HUES6 (cell line): ENCODE measurements around the gene CEBPB.

Source experiments
- H3K27ac ChIP-seq: 2 replicates; pipeline ENCODE4 v1.7.0; 2013; ENCODE audit warnings: low read depth, mild to moderate bottlenecking, low read length, inconsistent platforms
- H3K27me3 ChIP-seq: 2 replicates; pipeline ENCODE4 v1.6.1; 2013; ENCODE audit warnings: low read length; ENCODE audit not compliant: control insufficient read depth, insufficient read depth
- H3K36me3 ChIP-seq: 2 replicates; pipeline ENCODE4 v1.6.1; 2013; ENCODE audit warnings: low read length; ENCODE audit not compliant: control insufficient read depth, insufficient read depth
- H3K4me1 ChIP-seq: 2 replicates; pipeline ENCODE4 v1.6.1; 2013; ENCODE audit warnings: low read length; ENCODE audit not compliant: control insufficient read depth, insufficient read depth
- H3K4me3 ChIP-seq: 2 replicates; pipeline ENCODE4 v1.5.1; 2013; ENCODE audit warnings: low read depth, low read length
- H3K9ac ChIP-seq: one replicate; pipeline ENCODE4 v1.6.1; 2013; ENCODE audit warnings: mild to moderate bottlenecking, low read length
- H3K9me3 ChIP-seq: 2 replicates; pipeline ENCODE4 v1.6.1; 2013; ENCODE audit warnings: low read depth, low read length; ENCODE audit not compliant: control insufficient read depth, insufficient read depth

Gene CEBPB

DNA sequence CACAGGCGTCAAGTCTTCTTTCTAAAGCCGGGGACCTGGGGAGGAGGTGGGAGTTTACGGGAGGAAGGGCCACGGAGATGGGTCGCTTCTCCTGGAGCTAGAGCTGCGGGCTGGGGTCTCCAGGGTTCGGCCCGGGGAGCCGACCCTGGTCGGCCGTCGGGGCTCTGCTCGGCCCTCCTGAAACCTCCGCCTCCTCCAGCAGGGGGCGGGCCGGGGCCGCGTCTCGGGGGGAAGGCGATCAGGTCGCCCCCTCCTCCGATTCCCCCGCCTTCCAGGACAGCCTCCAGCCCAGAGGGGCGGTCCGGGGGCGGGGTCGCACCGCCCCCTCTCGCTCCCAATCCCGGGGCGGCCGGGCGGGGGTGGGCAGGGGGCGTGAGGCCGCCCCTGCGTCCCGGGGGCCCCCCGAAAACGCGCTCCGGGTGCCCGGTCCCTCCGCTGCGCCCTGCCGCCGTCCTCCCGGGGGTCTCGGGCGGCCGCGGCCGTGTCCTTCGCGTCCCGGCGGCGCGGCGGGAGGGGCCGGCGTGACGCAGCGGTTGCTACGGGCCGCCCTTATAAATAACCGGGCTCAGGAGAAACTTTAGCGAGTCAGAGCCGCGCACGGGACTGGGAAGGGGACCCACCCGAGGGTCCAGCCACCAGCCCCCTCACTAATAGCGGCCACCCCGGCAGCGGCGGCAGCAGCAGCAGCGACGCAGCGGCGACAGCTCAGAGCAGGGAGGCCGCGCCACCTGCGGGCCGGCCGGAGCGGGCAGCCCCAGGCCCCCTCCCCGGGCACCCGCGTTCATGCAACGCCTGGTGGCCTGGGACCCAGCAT, at the start of gene CEBPB:
CEBPB (plus strand) TSS at position 580 of the 814 bp plus-strand sequence; CDS start at position 784, 204 bp downstream.
- Histone ChIP-seq H3K4me3 (peak within 1 kb of the TSS; percentile 98), H3K36me3 (no peaks in the 10 kb centered on the region), H3K27ac (peak within 1 kb of the TSS; percentile 69; the same call in 1 of the 2 replicates), H3K9me3 (no peaks in the 10 kb centered on the region), H3K9ac (peak within 1 kb of the TSS; percentile 99), H3K4me1 (peaks cover 49% of the 10 kb centered on the region), H3K27me3 (0 out of 2 replicates have a peak, but pooled peaks cover 2% of the 10 kb centered on the region)

DNA sequence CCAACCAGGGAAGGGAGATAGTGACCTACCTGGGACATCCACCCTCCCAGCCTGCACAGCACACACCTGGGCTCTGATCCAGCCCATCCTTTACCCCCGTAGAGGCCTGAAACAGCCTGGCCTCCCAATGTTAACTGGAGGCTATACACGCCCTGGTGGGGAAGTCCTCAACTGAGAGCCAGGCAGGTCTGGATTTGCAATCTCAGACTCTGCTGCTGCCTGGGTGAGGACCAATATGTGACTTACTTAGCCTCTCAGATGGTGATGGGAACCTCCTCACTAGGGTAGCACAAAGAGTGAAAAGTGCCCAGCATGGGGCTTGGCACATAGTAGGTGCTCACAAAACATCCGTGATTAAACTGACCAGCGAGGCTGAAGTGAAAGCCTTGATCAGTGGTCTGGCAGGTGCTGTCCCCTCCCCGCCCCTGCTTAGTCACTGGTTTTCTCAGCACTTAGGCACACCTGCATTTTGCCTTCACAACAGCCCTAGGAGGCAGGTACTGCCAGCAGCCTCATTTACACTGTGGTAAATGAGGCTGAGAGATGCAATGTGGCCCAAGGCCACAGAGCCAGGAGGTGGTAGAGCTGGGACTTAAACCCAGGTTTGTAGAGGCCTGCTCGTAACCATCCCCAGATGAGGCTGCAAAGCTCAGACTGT, 49.5 kb upstream of the CEBPB start:
- Histone ChIP-seq H3K27me3 (no peaks in the 10 kb centered on the region), H3K9me3 (no peaks in the 10 kb centered on the region), H3K27ac (no peak overlapping the region), H3K4me3 (no peak overlapping the region), H3K4me1 (peaks cover 23% of the 10 kb centered on the region), H3K36me3 (peaks cover 48% of the 10 kb centered on the region), H3K9ac (no peak overlapping the region)

DNA sequence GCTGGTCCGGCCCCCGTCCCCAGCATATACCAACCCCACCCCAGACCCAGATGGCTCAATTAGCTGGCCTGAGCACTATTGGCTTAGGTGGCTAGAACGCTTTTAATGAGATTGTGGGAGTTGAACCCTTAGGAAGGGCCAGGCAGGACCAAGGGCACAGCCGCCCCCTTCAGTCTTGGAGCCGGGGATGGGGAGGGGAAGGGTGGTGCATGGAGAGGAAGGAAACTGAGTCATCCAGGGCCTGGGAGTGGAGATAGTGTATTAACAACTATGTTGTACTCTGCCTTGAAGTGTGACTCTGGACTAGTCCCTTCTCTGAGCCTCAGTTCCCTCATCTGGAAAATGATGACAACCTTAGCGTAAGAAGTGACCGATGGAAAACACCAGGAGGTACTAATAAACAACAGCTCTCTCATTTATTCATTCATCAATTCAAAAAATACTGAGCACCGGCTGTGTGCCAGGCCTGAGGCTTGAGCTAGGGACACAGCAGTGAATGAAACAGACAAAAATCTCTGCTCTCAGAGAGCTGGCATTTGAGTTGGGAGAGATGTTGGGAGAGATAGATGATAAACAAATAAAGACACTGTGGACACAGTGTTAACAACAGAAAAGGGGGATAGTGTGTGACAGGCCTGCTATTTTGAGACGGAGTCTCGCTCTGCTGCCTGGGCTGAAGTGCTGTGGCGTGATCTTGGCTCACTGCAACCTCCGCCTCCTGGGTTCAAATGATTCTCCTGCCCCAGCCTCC, 48.6 kb upstream of the CEBPB start:
- Histone ChIP-seq H3K27ac (no peak overlapping the region), H3K36me3 (peaks cover 50% of the 10 kb centered on the region), H3K4me1 (peaks cover 31% of the 10 kb centered on the region), H3K4me3 (no peak overlapping the region), H3K9me3 (no peaks in the 10 kb centered on the region), H3K9ac (no peak overlapping the region), H3K27me3 (no peaks in the 10 kb centered on the region)

DNA sequence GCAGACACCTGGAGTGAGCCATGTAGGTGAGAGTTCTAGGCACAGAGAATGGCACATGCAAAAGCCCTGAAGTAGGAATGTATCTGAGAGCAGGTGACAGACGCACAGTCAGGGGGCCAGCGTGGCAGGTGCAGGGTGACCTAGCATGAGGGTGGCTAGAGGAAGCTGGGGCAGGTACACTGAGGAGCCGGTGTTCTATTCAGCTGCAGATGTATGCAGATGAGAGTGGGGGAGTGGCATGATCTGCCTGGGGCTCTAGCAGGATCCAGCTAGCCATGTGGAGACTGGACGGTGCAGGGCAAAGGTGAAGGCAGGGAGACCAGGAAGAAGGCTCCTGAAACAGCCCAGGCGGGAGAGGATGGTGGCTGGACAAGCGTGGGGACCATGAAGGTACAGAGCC, 47.8 kb upstream of the CEBPB start:
- Histone ChIP-seq H3K9me3 (no peaks in the 10 kb centered on the region), H3K4me1 (peaks cover 37% of the 10 kb centered on the region), H3K36me3 (peaks cover 48% of the 10 kb centered on the region), H3K4me3 (peak overlapping the region; percentile 11; the same call in 1 of the 2 replicates), H3K27ac (no peak overlapping the region), H3K27me3 (no peaks in the 10 kb centered on the region), H3K9ac (no peak overlapping the region)

DNA sequence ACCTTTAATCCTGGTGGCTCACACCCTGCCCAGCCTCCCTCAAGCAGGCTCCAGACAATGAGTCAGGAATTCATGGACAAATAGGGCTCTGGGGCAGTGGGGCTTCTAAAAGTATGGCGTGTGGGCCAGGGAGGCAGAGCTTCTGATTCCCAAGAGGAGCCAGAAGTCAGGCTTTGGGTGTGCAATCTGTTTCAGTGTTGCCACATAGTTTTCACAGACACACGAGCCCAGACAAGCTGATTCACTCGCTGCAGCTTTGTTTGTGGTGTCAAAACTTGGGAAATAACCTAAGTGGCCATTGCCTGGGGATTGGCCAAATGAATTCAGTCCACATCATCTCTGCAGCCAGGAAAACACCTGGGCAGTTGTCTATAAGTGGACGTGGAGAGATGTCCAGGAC, 46.3 kb upstream of the CEBPB start:
- peaks cover 57% of the 10 kb centered on the region for H3K36me3 ChIP-seq
- no peak overlapping the region for H3K4me3 ChIP-seq
- H3K4me1 ChIP-seq: peaks cover 32% of the 10 kb centered on the region
- no peak overlapping the region for H3K9ac ChIP-seq
- no peaks in the 10 kb centered on the region for H3K9me3 ChIP-seq
- H3K27me3 ChIP-seq: no peaks in the 10 kb centered on the region
- no peak overlapping the region for H3K27ac ChIP-seq

DNA sequence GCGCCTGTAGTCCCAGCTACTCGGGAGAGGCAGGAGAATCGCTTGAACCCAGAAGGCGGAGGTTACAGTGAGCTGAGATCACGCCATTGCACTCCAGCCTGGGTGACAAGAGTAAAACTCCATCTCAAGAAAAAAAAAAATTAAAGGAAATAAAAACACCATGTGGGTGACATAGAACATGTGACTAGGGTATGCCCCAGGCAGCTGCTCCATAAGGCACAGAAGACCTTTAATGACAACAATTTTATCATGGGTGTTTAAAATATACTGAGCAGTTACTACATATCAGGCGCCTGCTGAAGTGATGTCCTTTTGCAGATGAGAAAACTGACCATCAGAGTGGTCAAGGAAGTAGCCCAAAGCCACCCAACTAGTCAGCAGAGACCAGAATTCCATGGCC, 45.1 kb upstream of the CEBPB start:
- no peak overlapping the region for H3K9ac ChIP-seq
- no peak overlapping the region for H3K27ac ChIP-seq
- peaks cover 37% of the 10 kb centered on the region for H3K4me1 ChIP-seq
- no peak overlapping the region for H3K4me3 ChIP-seq
- H3K9me3 ChIP-seq: no peaks in the 10 kb centered on the region
- H3K36me3 ChIP-seq: peaks cover 57% of the 10 kb centered on the region
- no peaks in the 10 kb centered on the region for H3K27me3 ChIP-seq

DNA sequence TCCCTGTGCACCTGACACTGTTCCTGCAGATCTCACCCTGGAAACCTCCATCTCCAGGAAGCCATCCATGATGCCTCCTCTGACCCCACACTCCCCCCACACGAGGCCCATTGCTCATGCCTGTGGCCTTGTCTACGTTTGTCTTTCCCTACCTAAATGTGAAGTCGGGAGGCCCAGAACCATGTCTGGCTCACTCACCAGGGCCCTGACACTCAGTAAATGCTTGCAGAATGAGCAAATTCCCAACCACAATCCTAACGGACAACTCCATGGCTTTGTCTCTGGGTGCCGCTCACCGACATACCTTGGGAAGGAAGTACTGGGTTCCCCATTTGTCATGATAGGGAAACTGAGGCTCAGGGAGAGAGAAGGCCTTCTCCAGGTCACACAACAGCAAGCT, 44.4 kb upstream of the CEBPB start:
- no peaks in the 10 kb centered on the region for H3K27me3 ChIP-seq
- H3K4me1 ChIP-seq: peaks cover 41% of the 10 kb centered on the region
- H3K4me3 ChIP-seq: no peak overlapping the region
- no peak overlapping the region for H3K27ac ChIP-seq
- H3K36me3 ChIP-seq: peaks cover 51% of the 10 kb centered on the region
- no peaks in the 10 kb centered on the region for H3K9me3 ChIP-seq
- H3K9ac ChIP-seq: peak overlapping the region; percentile 5

DNA sequence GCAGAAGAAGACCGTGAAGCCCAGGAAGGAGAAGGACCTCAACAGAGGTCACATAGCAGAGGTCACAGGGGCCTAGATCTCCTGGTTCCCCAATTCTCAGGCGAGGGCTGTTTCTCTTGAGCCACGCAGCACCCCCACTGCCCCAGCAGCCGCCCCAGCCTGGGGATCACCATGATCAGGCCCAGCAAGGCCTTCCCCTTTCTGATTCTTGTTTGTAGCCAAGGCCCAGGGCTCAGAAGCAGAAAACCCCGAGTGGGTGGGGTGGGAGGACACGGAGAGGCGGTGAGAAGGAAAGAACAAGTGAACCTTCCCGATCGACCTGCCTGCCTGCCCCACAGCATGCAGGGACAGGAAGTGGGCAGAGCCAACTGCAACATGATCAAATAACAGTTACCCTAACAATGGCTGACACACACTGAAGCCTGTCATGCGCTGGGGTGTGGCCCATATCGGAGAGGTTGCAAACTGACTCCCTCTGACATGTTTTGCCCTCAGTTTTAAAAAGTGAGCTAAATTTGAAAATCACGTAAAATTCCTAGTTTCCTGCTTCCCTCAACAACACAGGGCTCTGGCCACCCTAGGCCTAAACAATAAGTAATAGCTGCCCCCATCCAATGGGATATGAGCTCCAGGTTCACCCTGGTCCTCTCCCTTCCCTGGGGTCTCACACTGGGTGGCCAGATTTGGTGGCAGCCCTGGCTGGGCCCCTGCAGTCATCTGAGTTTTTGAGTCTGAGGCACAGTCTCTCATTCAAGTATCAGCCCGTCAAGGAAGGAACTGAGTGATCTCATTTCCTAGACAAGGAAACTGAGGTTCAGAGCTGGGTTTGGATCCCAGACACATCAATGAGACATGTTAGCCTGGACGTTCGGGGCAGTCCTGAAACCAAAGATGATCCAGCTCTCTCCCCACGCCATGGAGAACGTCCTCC, 43.6 kb upstream of the CEBPB start:
- Histone ChIP-seq H3K27ac (no peak overlapping the region; the same call in 1 of the 2 replicates), H3K9me3 (no peaks in the 10 kb centered on the region), H3K4me3 (no peak overlapping the region), H3K36me3 (peaks cover 44% of the 10 kb centered on the region), H3K4me1 (peaks cover 45% of the 10 kb centered on the region), H3K9ac (peak overlapping the region; percentile 5), H3K27me3 (no peaks in the 10 kb centered on the region)

DNA sequence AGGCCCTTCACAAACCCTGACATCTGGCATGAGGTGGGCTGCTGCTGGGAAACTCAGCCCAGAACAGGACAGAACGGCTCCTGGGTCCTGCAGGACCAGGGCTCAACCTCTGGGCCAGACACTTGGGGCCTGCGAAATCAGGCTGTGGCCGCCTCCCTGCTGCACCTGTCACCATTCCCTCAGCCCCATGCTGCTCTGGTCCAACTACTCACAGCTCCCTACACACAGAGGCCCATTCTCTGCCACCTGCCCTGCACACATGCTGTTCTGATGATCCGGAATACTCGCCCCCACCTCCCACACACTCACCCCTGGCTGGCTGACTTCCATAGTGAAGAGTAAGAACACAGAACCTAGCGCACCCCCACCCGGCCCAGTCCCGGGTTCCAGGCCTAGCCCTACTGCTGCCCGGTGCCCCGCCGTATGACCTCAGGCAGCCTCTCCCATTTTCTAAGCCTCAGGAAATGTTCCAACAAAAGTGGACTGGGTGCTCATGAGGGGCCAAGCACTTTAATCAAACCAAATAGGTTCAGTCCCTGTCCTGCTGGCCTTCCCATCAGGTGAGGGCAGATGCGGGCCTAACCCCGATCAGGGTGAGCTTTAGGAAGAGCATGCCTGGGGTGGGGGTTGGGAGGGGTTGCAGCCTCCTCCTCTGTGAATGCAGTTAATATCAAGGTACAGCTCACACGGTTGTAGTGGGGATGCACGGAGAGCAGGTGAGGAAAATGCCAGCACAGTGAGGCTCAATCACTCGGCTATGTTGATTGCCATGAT, 41.0 kb upstream of the CEBPB start:
- Histone ChIP-seq H3K4me1 (peaks cover 48% of the 10 kb centered on the region), H3K9me3 (no peaks in the 10 kb centered on the region), H3K9ac (no peak overlapping the region), H3K36me3 (peaks cover 31% of the 10 kb centered on the region), H3K27ac (no peak overlapping the region), H3K27me3 (no peaks in the 10 kb centered on the region), H3K4me3 (no peak overlapping the region)
